GM23338 (cell line): ENCODE results near the gene CROCC2. TPM values are rescaled to one million over a fixed set of nuclear protein-coding genes. Genes with fewer than 3 reads are reported as not detected.

Source experiments
- ATAC-seq: fragments of 200-7000 bp; cut with Tn5 transposase; 3 replicates; pipeline ENCODE4 v1.9.1; 2020
- DNase-seq: peaks from one replicate; pipeline ENCODE4 v3.0.0-alpha.2; 2015; ENCODE audit warnings: low spot score
- H2AFZ ChIP-seq: fragments of 200-600 bp; sonication (generic); 2 replicates; pipeline ENCODE4 v1.8.0; 2016; ENCODE audit warnings: antibody characterized with exemption, mild to moderate bottlenecking, moderate library complexity
- H3F3A ChIP-seq: fragments of 200-600 bp; sonication (generic); replicated peaks from 2 replicates; pipeline ENCODE4 v1.8.0; 2017; ENCODE audit warnings: antibody characterized with exemption, mixed run types, low read depth
- H3K27ac ChIP-seq: fragments of 200-600 bp; sonication (generic); 2 replicates; pipeline ENCODE4 v1.6.1; 2016; ENCODE audit warnings: low read depth
- H3K27me3 ChIP-seq: fragments of 200-600 bp; sonication (generic); 2 replicates; pipeline ENCODE4 v1.8.0; 2016; ENCODE audit warnings: mild to moderate bottlenecking, mixed run types, moderate library complexity; ENCODE audit not compliant: insufficient read depth
- H3K36me3 ChIP-seq: fragments of 200-600 bp; sonication (generic); 2 replicates; pipeline ENCODE4 v1.8.0; 2016; ENCODE audit warnings: mild to moderate bottlenecking; ENCODE audit not compliant: insufficient read depth
- H3K4me1 ChIP-seq: fragments of 200-600 bp; sonication (generic); 2 replicates; pipeline ENCODE4 v1.8.0; 2016; ENCODE audit warnings: mild to moderate bottlenecking, moderate library complexity; ENCODE audit not compliant: insufficient read depth
- H3K4me2 ChIP-seq: fragments of 200-600 bp; sonication (generic); 2 replicates; pipeline ENCODE4 v1.7.1; 2017; ENCODE audit warnings: mixed run types
- H3K4me3 ChIP-seq: fragments of 200-600 bp; sonication (generic); 2 replicates; pipeline ENCODE4 v1.6.1; 2016; ENCODE audit warnings: mixed run types
- H3K79me2 ChIP-seq: fragments of 200-600 bp; sonication (generic); replicated peaks from 2 replicates; pipeline ENCODE4 v1.8.0; 2017; ENCODE audit warnings: mild to moderate bottlenecking; ENCODE audit not compliant: insufficient read depth
- H3K9me2 ChIP-seq: fragments of 200-600 bp; sonication (generic); 2 replicates; pipeline ENCODE4 v1.8.0; 2017; ENCODE audit not compliant: insufficient read depth
- H4K20me1 ChIP-seq: fragments of 200-600 bp; sonication (generic); replicated peaks from 2 replicates; pipeline ENCODE4 v1.8.0; 2017; ENCODE audit warnings: mild to moderate bottlenecking; ENCODE audit not compliant: insufficient read depth
- H3K27ac Mint-ChIP-seq: 2 replicates; pipeline ENCODE4 v1.8.0; 2020; ENCODE audit warnings: inconsistent platforms, mild to moderate bottlenecking, moderate library complexity, mixed read lengths
- H3K27me3 Mint-ChIP-seq: 3 replicates; pipeline ENCODE4 v1.8.0; 2022; ENCODE audit warnings: low read depth, mild to moderate bottlenecking, moderate library complexity, mixed read lengths, inconsistent platforms; ENCODE audit not compliant: insufficient read depth, poor library complexity
- H3K36me3 Mint-ChIP-seq: 3 replicates; pipeline ENCODE4 v1.8.0; 2021; ENCODE audit warnings: low read depth, mild to moderate bottlenecking, inconsistent platforms, moderate library complexity, mixed read lengths
- H3K4me1 Mint-ChIP-seq: 3 replicates; pipeline ENCODE4 v1.8.0; 2020; ENCODE audit warnings: mild to moderate bottlenecking, inconsistent platforms, mixed read lengths
- H3K4me3 Mint-ChIP-seq: 3 replicates; pipeline ENCODE4 v1.8.0; 2021; ENCODE audit warnings: moderate library complexity, mild to moderate bottlenecking, inconsistent platforms, mixed read lengths
- H3K9me3 Mint-ChIP-seq: 3 replicates; pipeline ENCODE4 v1.8.0; 2020; ENCODE audit warnings: moderate library complexity, mild to moderate bottlenecking, inconsistent platforms, mixed read lengths
- CREB1 ChIP-seq: fragments of 250-450 bp; sonication (Bioruptor Pico); IDR thresholded peaks from 2 replicates; pipeline ENCODE4 v1.5.0; 2020; ENCODE audit warnings: low read depth, mild to moderate bottlenecking, moderate library complexity
- CTCF ChIP-seq, 2 experiments: fragments of 200-600 bp in 1 of 2; sonication (generic) in 1 of 2; conservative IDR thresholded peaks; 2 replicates each; pipeline versions ENCODE4 v1.5.1 to v1.6.1; 2016 to 2017; ENCODE audit warnings: antibody characterized with exemption in 2 of 2, low read depth in 2 of 2, mild to moderate bottlenecking in 2 of 2, moderate library complexity in 1 of 2
- ETS1 ChIP-seq: IDR thresholded peaks from 2 replicates; pipeline ENCODE4 v1.6.1; 2016; ENCODE audit warnings: antibody characterized with exemption
- EZH2 ChIP-seq: fragments of 200-600 bp; sonication (generic); IDR thresholded peaks from one replicate; pipeline ENCODE4 v1.8.0; 2017; ENCODE audit warnings: antibody characterized with exemption, mild to moderate bottlenecking, low read depth; ENCODE audit not compliant: unreplicated experiment
- EZH2phosphoT487 ChIP-seq: fragments of 200-600 bp; sonication (generic); IDR thresholded peaks from one replicate; pipeline ENCODE4 v1.8.1; 2018; ENCODE audit warnings: antibody characterized with exemption; ENCODE audit not compliant: unreplicated experiment
- JUNB ChIP-seq: IDR thresholded peaks from one replicate; pipeline ENCODE4 v1.6.1; 2016; ENCODE audit warnings: antibody characterized with exemption; ENCODE audit not compliant: unreplicated experiment
- NANOG ChIP-seq: IDR thresholded peaks from 2 replicates; pipeline ENCODE4 v1.6.1; 2016; ENCODE audit warnings: antibody characterized with exemption, borderline replicate concordance
- REST ChIP-seq: IDR thresholded peaks from one replicate; pipeline ENCODE4 v1.6.1; 2018; ENCODE audit warnings: antibody characterized with exemption; ENCODE audit not compliant: unreplicated experiment
- STAT1 ChIP-seq: IDR thresholded peaks from one replicate; pipeline ENCODE4 v1.6.1; 2016; ENCODE audit warnings: antibody characterized with exemption; ENCODE audit not compliant: unreplicated experiment
- ZNF114 ChIP-seq: fragments of 250-450 bp; sonication (Bioruptor Pico); IDR thresholded peaks from 2 replicates; pipeline ENCODE4 v1.5.0; 2020; ENCODE audit warnings: mild to moderate bottlenecking, moderate library complexity
- ZNF331 ChIP-seq: fragments of 250-450 bp; sonication (Bioruptor Pico); IDR thresholded peaks from 2 replicates; pipeline ENCODE4 v1.5.0; 2020; ENCODE audit warnings: low read depth, mild to moderate bottlenecking, moderate library complexity
- ZNF462 ChIP-seq: fragments of 250-450 bp; sonication (Bioruptor Pico); IDR thresholded peaks from 2 replicates; pipeline ENCODE4 v1.5.0; 2020; ENCODE audit warnings: mild to moderate bottlenecking, moderate library complexity
- polyA plus RNA-seq: library from polyadenylated mRNA; unstranded; fragments of >200 nt; fragmentation: Nextera tagmentation; extraction: Ambion mirVana; gene quantifications from 2 replicates; pipeline ENCODE4 v1.2.1, GENCODE V29; 2016
- total RNA-seq: library from RNA; depleted of rRNA; stranded (reverse); fragments of >200 nt; shearing (Covaris generic); gene quantifications from 2 replicates; pipeline ENCODE4 v1.2.3, GENCODE V29; 2014

The CROCC2 gene
- total and polyA plus RNA-seq, 2 experiments from 2014 or later, result not detected

GRCh38 chr2:241020201-241020600 lies 114.1 kb downstream of the CROCC2 start:
- no peaks in the 10 kb centered on the region; the same call in 2 of the 3 replicates for H3K4me1 Mint-ChIP-seq
- no peak for TF ChIP-seq ZNF462
- no peak for TF ChIP-seq EZH2
- no peak for TF ChIP-seq CTCF (conservative IDR thresholded peaks at IDR 0.05; ENCODE audit: low read depth in 2 of 2)
- no peak for TF ChIP-seq ZNF114
- TF ChIP-seq EZH2phosphoT487, result no peak
- TF ChIP-seq STAT1, result no peak
- TF ChIP-seq REST, result no peak
- no peak for TF ChIP-seq NANOG
- TF ChIP-seq JUNB, result no peak
- no peak for TF ChIP-seq CREB1 (CRISPR knock-in tag)
- no peak for TF ChIP-seq ZNF331 (CRISPR knock-in tag)
- no peak for TF ChIP-seq ETS1
- no peaks in the 10 kb centered on the region; the same call in 1 of the 2 replicates for H4K20me1 ChIP-seq
- no peaks in the 10 kb centered on the region for H3K36me3 ChIP-seq
- no peaks in the 10 kb centered on the region for H3K36me3 Mint-ChIP-seq
- H3K9me2 ChIP-seq, result no peaks in the 10 kb centered on the region
- no peak overlapping the region for H3K27ac Mint-ChIP-seq
- no peaks in the 10 kb centered on the region for H3F3A ChIP-seq
- H2AFZ ChIP-seq, result no peak overlapping the region
- no peak for DNase-seq
- H3K4me2 ChIP-seq, result no peak overlapping the region
- H3K79me2 ChIP-seq, result no peaks in the 10 kb centered on the region
- ATAC-seq, result no peak
- H3K27me3 ChIP-seq, result no peaks in the 10 kb centered on the region
- peaks cover 2% of the 10 kb centered on the region for H3K27me3 Mint-ChIP-seq
- peaks cover 20% of the 10 kb centered on the region for H3K9me3 Mint-ChIP-seq
- H3K4me1 ChIP-seq, result no peaks in the 10 kb centered on the region
- H3K27ac ChIP-seq, result no peak overlapping the region
- H3K4me3 Mint-ChIP-seq, result no peak overlapping the region
- H3K4me3 ChIP-seq, result no peak overlapping the region
